Neural cell (in vitro differentiated cells): Measurements from ENCODE around the gene ZBED4. TPM values are rescaled to one million over a fixed set of nuclear protein-coding genes. Genes with fewer than 3 reads are reported as not detected.
A peak's percentile ranks its signal among the peaks of the same experiment; 100 is the strongest.

ENCODE experiments used
- H2AFZ ChIP-seq: fragments of 200-600, 300-800 bp; sonication (generic), shearing (Covaris generic); 2 replicates; pipeline ENCODE4 v1.6.0; 2014; ENCODE audit warnings: low read depth, mild to moderate bottlenecking, antibody characterized with exemption, low read length, moderate library complexity
- H3F3A ChIP-seq: fragments of 200-600 bp; shearing (Covaris generic); 2 replicates; pipeline ENCODE4 v1.6.1; 2016; ENCODE audit warnings: mild to moderate bottlenecking, moderate library complexity, mixed read lengths, antibody characterized with exemption, low read length; ENCODE audit not compliant: insufficient read depth, poor library complexity, severe bottlenecking
- H3K27ac ChIP-seq: fragments of 200-600, 300-800 bp; sonication (generic), shearing (Covaris generic); 2 replicates; pipeline ENCODE4 v1.5.1; 2014; ENCODE audit warnings: mild to moderate bottlenecking, low read length, moderate library complexity
- H3K27me3 ChIP-seq: fragments of 300-800, 200-600 bp; sonication (generic), shearing (Covaris generic); 2 replicates; pipeline ENCODE4 v1.6.0; 2014; ENCODE audit warnings: mild to moderate bottlenecking, low read depth, low read length, moderate library complexity; ENCODE audit not compliant: insufficient read depth
- H3K36me3 ChIP-seq: fragments of 300-800, 200-600 bp; sonication (generic), shearing (Covaris generic); 2 replicates; pipeline ENCODE4 v1.5.1; 2014; ENCODE audit warnings: mild to moderate bottlenecking, antibody characterized with exemption, low read length, moderate library complexity; ENCODE audit not compliant: insufficient read depth
- H3K4me2 ChIP-seq: fragments of 300-800, 200-600 bp; sonication (generic), shearing (Covaris generic); 2 replicates; pipeline ENCODE4 v1.6.0; 2014; ENCODE audit warnings: mild to moderate bottlenecking, low read length
- H3K4me3 ChIP-seq: fragments of 300-800, 200-600 bp; sonication (generic), shearing (Covaris generic); 2 replicates; pipeline ENCODE4 v1.5.1; 2014; ENCODE audit warnings: mild to moderate bottlenecking, low read length, moderate library complexity
- H3K79me2 ChIP-seq: fragments of 200-600 bp; shearing (Covaris generic); replicated peaks from 2 replicates; pipeline ENCODE4 v1.6.0; 2014; ENCODE audit warnings: mild to moderate bottlenecking, low read length, moderate library complexity; ENCODE audit not compliant: insufficient read depth
- H3K9ac ChIP-seq: fragments of 300-800, 200-600 bp; sonication (generic), shearing (Covaris generic); 2 replicates; pipeline ENCODE4 v1.6.1; 2016; ENCODE audit warnings: mild to moderate bottlenecking, low read length, mixed read lengths
- H3K9me2 ChIP-seq: fragments of 200-600 bp; shearing (Covaris generic); 2 replicates; pipeline ENCODE4 v1.6.1; 2016; ENCODE audit warnings: mild to moderate bottlenecking, low read length, mixed read lengths; ENCODE audit not compliant: insufficient read depth
- H3K9me3 ChIP-seq: fragments of 200-600, 300-800 bp; sonication (generic), shearing (Covaris generic); 2 replicates; pipeline ENCODE4 v1.6.1; 2016; ENCODE audit warnings: mild to moderate bottlenecking, mixed run types, low read length, moderate library complexity, mixed read lengths
- H4K20me1 ChIP-seq: fragments of 200-600 bp; shearing (Covaris generic); 2 replicates; pipeline ENCODE4 v1.6.1; 2016; ENCODE audit warnings: mild to moderate bottlenecking, mixed run types; ENCODE audit not compliant: insufficient read depth
- CTCF ChIP-seq: fragments of 450-650 bp; IDR thresholded peaks from 2 replicates; pipeline ENCODE4 v1.5.1; 2014; ENCODE audit warnings: antibody characterized with exemption, mild to moderate bottlenecking, moderate library complexity; ENCODE audit not compliant: poor library complexity, severe bottlenecking
- EP300 ChIP-seq: fragments of 450-650 bp; conservative IDR thresholded peaks from 2 replicates; pipeline ENCODE4 v1.6.1; 2014; ENCODE audit warnings: antibody characterized with exemption, mild to moderate bottlenecking, moderate library complexity; ENCODE audit not compliant: poor library complexity, severe bottlenecking
- EZH2 ChIP-seq: fragments of 200-600, 300-800 bp; shearing (Covaris generic), sonication (generic); IDR thresholded peaks from 2 replicates; pipeline ENCODE4 v1.6.1; 2014; ENCODE audit warnings: antibody characterized with exemption, low read length, borderline replicate concordance, mild to moderate bottlenecking; ENCODE audit not compliant: insufficient read depth, poor library complexity, severe bottlenecking
- MXI1 ChIP-seq: fragments of 450-650 bp; conservative IDR thresholded peaks from 2 replicates; pipeline ENCODE4 v1.6.1; 2014; ENCODE audit warnings: antibody characterized with exemption, mild to moderate bottlenecking; ENCODE audit not compliant: poor library complexity, severe bottlenecking
- POLR2AphosphoS5 ChIP-seq: IDR thresholded peaks from 2 replicates; pipeline ENCODE4 v1.6.1; 2012
- RAD21 ChIP-seq: fragments of 450-650 bp; conservative IDR thresholded peaks from 2 replicates; pipeline ENCODE4 v1.6.1; 2014; ENCODE audit warnings: antibody characterized with exemption, mild to moderate bottlenecking, moderate library complexity
- REST ChIP-seq: IDR thresholded peaks from 2 replicates; pipeline ENCODE4 v1.6.1; 2012; ENCODE audit warnings: borderline replicate concordance
- SMC3 ChIP-seq: fragments of 450-650 bp; conservative IDR thresholded peaks from 2 replicates; pipeline ENCODE4 v1.6.1; 2014; ENCODE audit warnings: antibody characterized with exemption, mild to moderate bottlenecking, moderate library complexity; ENCODE audit not compliant: poor library complexity
- TAF1 ChIP-seq: IDR thresholded peaks from 2 replicates; pipeline ENCODE4 v1.6.1; 2012; ENCODE audit warnings: low read depth
- polyA plus RNA-seq: library from polyadenylated mRNA; depleted of rRNA; stranded (reverse); fragments of >200 nt; gene quantifications from 2 replicates; pipeline ENCODE4 v1.2.3, GENCODE V29; 2014

ZBED4 gene
- polyA plus RNA-seq, 1 donor from 2014 or later = 15.0 TPM

- H2AFZ ChIP-seq = no peak overlapping the region
- H3K4me2 ChIP-seq = peak overlapping the region; percentile 93
- no peaks in the 10 kb centered on the region for H3K9me3 ChIP-seq
- peak overlapping the region; percentile 82 for H3K9ac ChIP-seq
- H3K4me3 ChIP-seq = peak overlapping the region; percentile 88
- H3K27ac ChIP-seq = no peak overlapping the region
- no peaks in the 10 kb centered on the region for H3K36me3 ChIP-seq
- H3K9me2 ChIP-seq = no peaks in the 10 kb centered on the region
- H3K79me2 ChIP-seq = peaks cover 53% of the 10 kb centered on the region
- TF ChIP-seq MXI1 (no peak), RAD21 (no peak), REST (no peak), CTCF (no peak), SMC3 (no peak)
- H3K27me3 ChIP-seq = peaks cover 15% of the 10 kb centered on the region
- no peaks in the 10 kb centered on the region for H3F3A ChIP-seq
- H4K20me1 ChIP-seq = no peaks in the 10 kb centered on the region
Measured at GRCh38 chr22:49855251-49855911, 1.7 kb downstream of the ZBED4 start.

- Histone ChIP-seq H3K27me3 (peaks cover 5% of the 10 kb centered on the region), H3K9me2 (no peaks in the 10 kb centered on the region), H3K9me3 (no peaks in the 10 kb centered on the region), H3K4me2 (no peak overlapping the region), H3K4me3 (peak overlapping the region; percentile 88), H4K20me1 (no peaks in the 10 kb centered on the region), H3F3A (no peaks in the 10 kb centered on the region), H2AFZ (no peak overlapping the region), H3K27ac (no peak overlapping the region), H3K79me2 (peaks cover 59% of the 10 kb centered on the region), H3K9ac (no peak overlapping the region), H3K36me3 (no peaks in the 10 kb centered on the region)
- TF ChIP-seq TAF1 (no peak), CTCF (no peak), REST (no peak), MXI1 (no peak), EP300 (no peak), POLR2AphosphoS5 (no peak), SMC3 (no peak), RAD21 (no peak), EZH2 (no peak)
Measured at GRCh38 chr22:49856343-49856742, 2.7 kb downstream of the ZBED4 start.
